ENCODE measurements around the gene KRTAP10-6. TPM values are rescaled to one million over a fixed set of nuclear protein-coding genes. Genes with fewer than 3 reads are reported as not detected.
"Not testable (repeated sequence)": the region's sequence is repeated elsewhere in the genome, so short reads cannot be mapped to it uniquely, and the experiment has no call there.

The KRTAP10-6 gene
- total RNA-seq, 4 donors from 2014 or later, result not detected

- no peak for TF ChIP-seq CTCF (IDR thresholded peaks at IDR 0.05)
- TF ChIP-seq POLR2A (IDR thresholded peaks at IDR 0.05), result no peak
- no peak overlapping the region for H3K4me3 ChIP-seq
- intact Hi-C loops (cut with DNase I), result no loop called here
These were observed 5.8 kb upstream of the KRTAP10-6 start for GRCh38 chr21:44598061-44598460.

GRCh38 chr21:44596068-44596725 lies 3.9 kb upstream of the KRTAP10-6 start:
- H3K27ac ChIP-seq, result no peak overlapping the region
- peaks cover 0 to 65% (median 0%) of the 10 kb centered on the region in 4 donors for H3K27me3 ChIP-seq
- no peaks in the 10 kb centered on the region for H3K9me3 ChIP-seq
- intact Hi-C loops (cut with DNase I), result no loop called here
- TF ChIP-seq CTCF (IDR thresholded peaks at IDR 0.05) (no peak), POLR2A (IDR thresholded peaks at IDR 0.05) (no peak)
- peaks cover 0 to 15% (median 0%) of the 10 kb centered on the region in 3 donors for H3K4me1 ChIP-seq
- WGBS, 2 donors, result 40 to 66% methylated on average over 4 to 9 of the region's 9 CpGs
- no peak for DNase-seq
- no peaks in the 10 kb centered on the region for H3K36me3 ChIP-seq
- no peak overlapping the region for H3K4me3 ChIP-seq

More at GRCh38 chr21:44598061-44598460, 5.8 kb upstream of the KRTAP10-6 start:
- Histone ChIP-seq H3K9me3 (no peaks in the 10 kb centered on the region), H3K27ac (no peak overlapping the region), H3K27me3 (peaks cover 0 to 65% (median 0%) of the 10 kb centered on the region in 4 donors), H3K36me3 (no peaks in the 10 kb centered on the region), H3K4me1 (no peaks in the 10 kb centered on the region)
- no peak for DNase-seq
- 50 to 71% methylated on average over 11 of the region's 11 CpGs for WGBS, 2 donors

GRCh38 chr21:44595524-44595923 lies 3.2 kb upstream of the KRTAP10-6 start:
- H3K4me3 ChIP-seq, result no peak overlapping the region
- 62 to 66% methylated on average over 6 of the region's 6 CpGs for WGBS, 2 donors
- peaks cover 0 to 15% (median 0%) of the 10 kb centered on the region in 3 donors for H3K4me1 ChIP-seq
- H3K36me3 ChIP-seq, result no peaks in the 10 kb centered on the region
- intact Hi-C loops (cut with DNase I), result no loop called here
- TF ChIP-seq CTCF (IDR thresholded peaks at IDR 0.05), result no peak
- TF ChIP-seq POLR2A (IDR thresholded peaks at IDR 0.05), result no peak
- peaks cover 0 to 71% (median 0%) of the 10 kb centered on the region in 4 donors for H3K27me3 ChIP-seq
- DNase-seq, result no peak
- no peak overlapping the region for H3K27ac ChIP-seq
- no peaks in the 10 kb centered on the region for H3K9me3 ChIP-seq

- H3K4me1 ChIP-seq, result peaks cover 0 to 15% (median 0%) of the 10 kb centered on the region in 3 donors
- peaks cover 0 to 71% (median 0%) of the 10 kb centered on the region in 4 donors for H3K27me3 ChIP-seq
- H3K36me3 ChIP-seq, result no peaks in the 10 kb centered on the region
- intact Hi-C loops (cut with DNase I), result no loop called here
- TF ChIP-seq POLR2A (IDR thresholded peaks at IDR 0.05) (no peak), CTCF (IDR thresholded peaks at IDR 0.05) (no peak)
- no peak for DNase-seq
- 74% methylated on average over 11 to 12 of the region's 12 CpGs for WGBS, 2 donors
- no peak overlapping the region for H3K27ac ChIP-seq
- no peak overlapping the region for H3K4me3 ChIP-seq
- no peaks in the 10 kb centered on the region for H3K9me3 ChIP-seq
These were observed 2.2 kb upstream of the KRTAP10-6 start for GRCh38 chr21:44594406-44594916.

GRCh38 chr21:44593598-44594405 lies 1.5 kb upstream of the KRTAP10-6 start:
- peaks cover 0 to 71% (median 0%) of the 10 kb centered on the region in 4 donors for H3K27me3 ChIP-seq
- no peak for DNase-seq
- peaks cover 0 to 15% (median 0%) of the 10 kb centered on the region in 3 donors for H3K4me1 ChIP-seq
- WGBS, 2 donors, result 61 to 62% methylated on average over 12 to 18 of the region's 20 CpGs
- H3K9me3 ChIP-seq, result no peaks in the 10 kb centered on the region
- H3K4me3 ChIP-seq, result no peak overlapping the region
- no peaks in the 10 kb centered on the region for H3K36me3 ChIP-seq
- no peak for TF ChIP-seq POLR2A (IDR thresholded peaks at IDR 0.05)
- no peak for TF ChIP-seq CTCF (IDR thresholded peaks at IDR 0.05)
- no peak overlapping the region for H3K27ac ChIP-seq
- intact Hi-C loops (cut with DNase I), result no loop called here

- H3K27me3 ChIP-seq, result peaks cover 0 to 69% (median 0%) of the 10 kb centered on the region in 4 donors
- H3K27ac ChIP-seq; H3K36me3 ChIP-seq; H3K9me3 ChIP-seq; DNase-seq; intact Hi-C loops (cut with DNase I); H3K4me3 ChIP-seq: not testable (repeated sequence)
- no CpG with 5 or more reads among the region's 4 CpGs for WGBS, 2 donors
- peaks cover 0 to 15% (median 0%) of the 10 kb centered on the region in 3 donors for H3K4me1 ChIP-seq
These were observed 539 bp downstream of the KRTAP10-6 start for GRCh38 chr21:44591801-44592130.

GRCh38 chr21:44590897-44591800 lies 1.2 kb downstream of the KRTAP10-6 start:
- H3K36me3 ChIP-seq; H3K27ac ChIP-seq; H3K9me3 ChIP-seq; H3K4me3 ChIP-seq; DNase-seq; intact Hi-C loops (cut with DNase I): not testable (repeated sequence)
- Histone ChIP-seq H3K4me1 (peaks cover 0 to 15% (median 0%) of the 10 kb centered on the region in 3 donors), H3K27me3 (peaks cover 0 to 72% (median 0%) of the 10 kb centered on the region in 4 donors)
- 47 to 49% methylated on average over 3 to 13 of the region's 19 CpGs for WGBS, 2 donors
